ENCODE results near the gene ZNF296. TPM values are rescaled to one million over a fixed set of nuclear protein-coding genes. Genes with fewer than 3 reads are reported as not detected.

Gene ZNF296
- polyA plus RNA-seq, 1 donor: 0.98 TPM

DNA sequence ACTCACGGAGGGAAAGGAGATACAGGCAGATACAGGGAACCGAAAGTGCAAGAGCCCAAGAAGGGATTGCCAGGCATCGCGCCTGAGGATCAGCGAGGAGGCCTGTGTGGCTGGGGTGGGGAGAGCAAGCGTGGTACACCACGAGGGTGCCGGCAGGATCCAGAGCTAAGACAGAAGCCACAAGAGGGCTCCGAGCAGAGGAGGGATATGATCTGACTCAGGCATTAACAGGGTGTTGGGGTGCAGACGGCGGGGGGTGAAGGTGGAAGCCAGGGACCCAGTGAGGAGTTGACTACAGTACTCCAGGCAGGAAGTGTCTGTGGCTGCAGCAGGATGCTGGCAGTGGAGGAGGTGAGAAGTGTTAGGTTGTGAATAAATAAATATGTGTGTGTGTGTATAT lies 11.3 kb upstream of the ZNF296 start:
- no peak for DNase-seq

DNA sequence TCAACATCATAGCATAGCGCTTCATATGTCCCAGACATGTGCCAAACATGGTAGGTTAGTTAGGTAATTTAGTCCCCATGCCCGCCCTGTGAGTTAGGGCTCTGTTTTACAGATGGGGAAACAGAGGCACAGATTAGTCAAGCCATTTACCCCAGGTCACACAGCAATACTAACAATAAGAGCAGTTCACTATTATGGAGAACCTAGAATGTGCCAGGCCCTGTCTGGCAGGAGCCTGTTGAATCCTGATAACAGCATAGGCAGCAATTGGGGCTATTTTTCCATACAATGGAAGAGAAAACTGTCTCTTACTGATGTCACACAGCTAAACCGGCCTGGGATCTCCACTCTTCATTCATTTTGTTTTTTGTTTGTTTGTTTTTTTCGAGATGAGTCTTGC lies 10.2 kb upstream of the ZNF296 start:
- no peak for DNase-seq

DNA sequence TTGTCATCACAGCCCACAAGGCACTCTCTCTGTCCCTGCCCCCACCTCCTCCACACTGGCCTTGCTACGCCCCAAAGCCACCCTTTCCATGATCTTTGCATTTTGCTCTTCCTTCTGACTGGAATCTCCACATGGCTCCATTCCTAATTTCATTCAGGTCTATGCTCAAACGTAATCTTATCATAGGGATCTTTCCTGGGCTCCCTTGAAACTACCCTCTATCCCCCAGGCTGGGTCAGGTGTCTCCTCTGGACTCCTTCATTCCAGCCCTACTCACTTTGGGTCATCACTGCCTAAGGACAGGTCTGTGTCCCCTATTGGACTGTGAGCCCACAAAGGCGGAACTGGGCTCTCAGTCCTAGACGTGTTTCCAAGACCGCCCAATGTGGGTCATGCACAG lies 5.9 kb upstream of the ZNF296 start:
- DNase-seq: no peak

DNA sequence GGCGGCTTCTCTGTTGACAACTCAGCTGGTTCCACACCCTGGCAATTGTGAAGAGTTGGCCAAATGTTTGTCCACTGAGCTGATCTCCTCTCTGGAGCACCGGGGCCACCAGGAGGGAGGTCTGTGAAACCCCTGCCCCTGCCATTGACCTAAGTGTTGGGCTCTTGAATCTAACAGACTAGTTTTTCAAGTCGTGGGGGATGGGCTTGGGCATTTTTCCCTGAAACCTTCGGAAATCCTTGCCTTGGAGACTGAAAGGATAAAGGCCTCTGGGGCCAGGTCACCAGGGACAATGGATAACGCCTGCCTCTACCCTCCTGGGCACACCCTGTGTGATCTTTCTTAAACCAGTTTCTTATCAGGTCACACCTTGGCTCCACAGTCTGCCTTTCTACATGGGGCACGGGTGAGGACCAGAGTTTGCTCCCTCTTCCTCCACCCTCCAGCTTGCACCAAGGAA lies 3.7 kb upstream of the ZNF296 start:
- no peak for DNase-seq

DNA sequence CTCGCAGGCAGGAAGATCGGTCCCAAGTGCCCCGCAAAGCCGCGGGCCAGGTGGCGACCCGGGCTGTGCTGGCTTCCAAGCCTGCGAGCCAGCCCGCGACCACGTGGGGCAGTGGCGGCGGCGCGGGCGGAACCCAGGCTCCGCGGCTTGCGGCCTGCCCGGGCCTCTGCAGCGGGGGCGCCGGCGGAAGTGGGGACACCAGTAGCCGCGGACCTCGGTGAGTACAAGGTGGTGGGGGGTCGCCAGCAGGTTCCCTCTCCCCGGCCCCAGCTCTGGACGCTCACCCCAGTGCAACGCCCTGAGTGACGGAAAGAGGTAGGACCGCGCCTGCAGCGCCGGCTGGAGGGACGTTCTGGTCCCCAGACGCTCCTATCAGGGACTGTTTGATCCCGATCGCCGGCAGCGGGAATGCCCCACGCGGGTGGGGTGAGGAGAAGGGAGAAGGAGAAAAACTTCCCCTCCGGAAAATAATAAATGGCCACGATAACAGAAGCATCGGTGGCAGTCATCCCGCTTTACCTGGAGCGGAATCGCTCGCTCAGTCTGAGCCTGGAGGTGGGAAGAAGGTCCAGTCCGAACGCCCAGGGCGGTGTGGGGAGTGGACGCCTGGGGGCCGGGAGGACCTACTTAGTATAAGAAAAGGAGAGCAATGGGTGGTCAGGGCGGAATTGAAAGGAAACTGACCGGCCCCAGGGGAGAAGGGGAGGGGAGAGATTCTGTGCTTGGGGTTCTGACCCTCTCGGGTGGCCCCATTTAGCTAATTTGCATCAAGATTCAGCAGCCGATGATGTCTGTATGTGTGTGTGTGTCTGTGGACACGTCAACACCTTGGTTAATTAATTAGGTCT lies 3.0 kb upstream of the ZNF296 start, which contains the start of gene GEMIN7:
GEMIN7 (plus strand) TSS at position 198 of the 848 bp plus-strand sequence. CDS start 10,855 bp downstream, outside the sequence.
- DNase-seq: peak; percentile 63

DNA sequence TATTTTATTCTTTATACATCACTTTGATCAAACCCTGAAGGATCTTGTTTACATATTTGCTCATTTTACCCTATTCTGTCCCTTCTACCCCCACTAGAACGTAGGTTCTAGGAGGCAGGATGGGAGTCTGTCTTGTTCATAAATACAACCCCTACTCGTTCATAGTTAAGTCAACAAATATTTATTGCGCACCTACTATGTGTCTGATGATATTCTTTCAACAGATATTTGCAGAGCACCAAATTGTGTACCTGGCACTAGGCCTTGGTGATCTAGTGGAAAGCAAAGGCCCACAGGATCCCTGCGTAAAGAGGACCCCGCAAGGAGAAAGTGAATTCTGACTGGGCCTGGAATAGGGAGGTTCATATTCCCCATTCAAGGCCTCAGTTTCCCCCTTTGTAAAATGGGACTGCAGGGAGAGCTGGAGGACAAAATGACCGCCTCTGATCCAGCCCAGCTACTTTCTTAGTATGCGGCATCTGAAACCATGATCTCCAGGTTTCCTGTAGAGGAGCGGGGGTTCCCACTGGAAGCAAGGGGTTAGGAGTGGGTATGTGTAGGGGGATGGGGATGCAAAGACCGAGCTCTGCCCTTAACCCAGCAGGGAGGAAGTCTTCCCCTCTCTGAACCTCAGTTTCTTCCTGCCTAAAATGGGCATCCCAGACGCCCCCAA lies 2.2 kb upstream of the ZNF296 start:
- DNase-seq: no peak

DNA sequence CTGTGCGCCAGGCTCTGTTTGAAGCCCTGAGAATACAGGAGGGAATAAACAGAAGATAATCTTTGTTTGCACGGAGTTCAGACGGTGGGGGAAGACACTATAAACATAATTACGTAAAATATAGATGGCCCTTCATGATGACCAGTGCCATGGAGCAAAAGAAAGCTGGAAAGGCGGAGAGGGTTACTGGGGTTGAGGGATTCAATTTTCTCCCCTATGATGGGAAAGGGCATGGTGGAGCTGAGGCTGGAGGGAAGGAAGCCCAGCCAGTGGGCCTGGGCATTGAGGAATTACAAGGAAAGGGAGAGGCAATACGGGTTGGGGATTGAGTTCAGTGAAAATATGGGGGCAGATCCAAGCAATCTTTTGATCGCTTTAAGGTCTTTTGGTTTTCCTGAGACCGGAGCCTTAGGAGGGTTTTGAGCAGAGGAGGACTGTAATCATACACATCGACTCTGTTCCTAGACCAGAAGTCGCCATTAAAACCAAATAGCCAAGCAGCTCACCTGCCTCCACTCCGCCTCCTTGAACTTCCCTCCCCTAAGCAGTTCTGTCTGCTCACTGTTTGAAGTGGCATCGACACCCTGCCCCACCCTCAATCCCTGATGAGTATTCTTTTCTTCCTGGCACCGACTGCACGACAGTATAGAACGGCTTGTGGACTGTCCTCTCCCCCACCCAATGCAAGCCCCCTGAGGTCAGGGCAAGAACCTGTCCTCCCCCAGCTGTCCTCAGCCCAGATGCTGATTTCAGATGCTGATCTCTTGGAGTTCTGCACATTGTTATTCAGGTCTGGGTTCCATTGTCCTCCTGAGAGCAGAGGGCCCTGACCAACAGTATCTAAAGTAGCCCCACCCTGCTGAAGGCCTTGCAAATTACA lies 813 bp upstream of the ZNF296 start:
- DNase-seq: no peak

DNA sequence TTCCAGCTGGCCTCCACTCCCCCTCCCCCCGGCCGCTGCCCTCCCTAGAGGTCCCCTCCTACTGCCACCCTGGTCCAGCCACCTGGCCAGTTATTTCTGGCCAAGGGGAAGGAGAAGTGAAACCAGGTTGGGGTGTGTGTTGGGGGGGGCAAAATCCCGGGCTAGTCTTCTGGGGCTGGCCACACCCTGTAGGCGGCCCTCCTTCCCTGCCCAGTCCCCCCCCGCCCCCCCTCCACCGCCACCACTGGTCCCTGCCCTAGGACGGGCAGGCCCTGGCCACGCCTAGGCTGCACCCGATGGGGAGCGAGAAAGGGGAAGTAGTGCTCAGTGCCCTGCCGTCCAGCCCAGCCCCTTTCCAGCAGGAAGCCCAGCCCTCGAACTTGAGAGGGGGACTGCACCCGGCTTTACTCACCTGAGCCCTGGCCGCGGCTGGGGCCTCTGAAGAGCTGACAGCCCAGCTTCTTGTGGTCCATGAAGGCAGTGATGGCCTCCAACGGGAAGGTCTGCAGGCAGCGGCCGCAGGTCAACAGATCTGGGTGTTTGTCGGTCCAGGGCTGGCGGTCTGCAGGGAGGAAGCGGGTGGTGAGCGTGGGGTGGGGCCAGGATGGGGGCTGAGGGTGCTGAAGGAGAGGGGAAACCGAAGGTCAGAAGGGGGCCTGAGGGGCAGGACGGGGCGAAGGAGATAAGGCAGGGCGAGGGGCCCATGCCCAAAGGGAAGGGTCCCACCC lies 813 bp downstream of the ZNF296 start:
- DNase-seq: no peak

DNA sequence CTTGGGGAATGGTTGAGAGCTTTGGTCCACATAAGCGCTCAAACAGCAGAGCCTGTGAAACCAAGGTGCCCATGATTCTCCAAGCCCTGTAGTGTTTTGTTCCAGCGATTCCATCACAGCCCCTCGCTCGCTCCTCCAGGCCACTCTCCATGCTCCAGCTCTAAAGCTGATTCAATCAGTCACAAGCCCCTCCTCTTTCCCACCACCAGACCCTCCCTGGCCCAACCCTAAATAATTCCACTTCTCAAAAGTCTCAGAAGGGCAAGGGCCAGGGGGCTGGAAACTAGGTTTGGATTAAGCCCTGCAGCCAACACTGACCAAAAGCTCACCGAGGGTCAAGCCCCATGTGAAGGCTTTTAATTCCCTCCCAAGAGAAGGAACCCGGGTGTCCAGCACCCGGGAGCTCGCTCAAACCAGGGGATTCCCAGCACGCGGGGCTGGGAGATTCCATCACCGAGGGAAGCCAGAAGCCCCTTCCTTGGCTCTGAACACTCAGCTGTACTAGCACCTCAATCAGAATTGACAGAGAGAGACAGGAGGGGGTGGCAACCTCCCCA lies 1.5 kb downstream of the ZNF296 start:
- DNase-seq: no peak

DNA sequence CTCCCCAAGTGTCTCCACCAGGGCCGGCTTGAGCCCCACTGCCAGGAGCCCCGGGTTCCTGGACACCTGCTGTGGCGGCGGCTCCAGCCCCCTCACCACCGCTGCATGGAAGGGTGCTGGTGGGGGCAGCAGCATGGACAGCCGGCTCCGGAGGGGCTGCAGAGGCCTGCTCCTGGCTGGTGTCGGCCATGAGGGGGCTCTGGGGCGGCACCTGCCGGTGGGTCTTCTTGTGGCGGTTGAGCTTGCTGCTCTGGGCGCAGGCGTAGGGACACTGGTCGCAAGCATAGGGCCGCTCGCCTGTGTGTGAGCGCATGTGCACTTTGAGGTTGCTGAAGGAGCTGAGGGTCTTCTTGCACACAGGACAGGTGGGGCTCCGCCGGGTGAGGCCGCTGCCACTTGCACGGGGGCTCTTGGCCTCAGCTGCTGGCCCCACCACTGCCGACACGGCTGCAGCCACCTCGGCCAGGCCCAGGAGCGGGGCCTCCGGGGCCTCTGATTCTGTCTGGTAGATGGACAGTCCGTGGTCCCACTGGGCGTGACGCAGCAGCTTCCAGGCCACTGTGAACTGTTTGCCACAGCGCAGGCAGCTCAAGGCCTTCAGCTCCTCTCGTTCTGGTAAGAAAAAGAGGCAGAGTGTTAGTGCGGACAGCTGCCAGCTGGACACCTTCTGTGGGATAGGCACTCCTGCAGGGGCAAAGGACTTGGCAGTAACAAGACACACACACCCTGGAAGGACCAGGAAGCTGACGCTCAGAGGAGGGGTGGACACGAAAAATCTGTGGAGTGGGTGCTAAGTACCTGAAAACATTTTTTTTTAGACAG lies 4.1 kb downstream of the ZNF296 start:
- DNase-seq: no peak

DNA sequence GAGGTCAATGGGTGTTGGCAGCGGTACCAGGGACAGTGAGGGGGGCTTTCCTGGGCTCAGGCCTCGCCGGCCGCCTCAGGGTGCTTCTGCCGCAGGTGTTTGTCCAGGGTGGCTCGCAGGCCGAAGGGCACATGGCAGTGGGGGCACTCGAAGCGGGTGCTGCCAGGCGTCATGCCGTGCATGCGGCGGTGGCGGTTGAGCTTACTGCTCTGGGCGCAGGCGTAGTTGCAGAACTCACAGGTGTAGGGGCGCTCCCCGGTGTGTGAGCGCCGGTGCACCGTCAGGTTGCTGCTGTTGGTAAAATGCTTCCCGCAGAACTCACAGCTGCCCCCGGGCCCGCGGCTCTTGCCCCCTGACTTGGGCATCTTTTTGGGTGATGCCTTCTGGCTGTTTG lies 4.7 kb downstream of the ZNF296 start:
- no peak for DNase-seq

DNA sequence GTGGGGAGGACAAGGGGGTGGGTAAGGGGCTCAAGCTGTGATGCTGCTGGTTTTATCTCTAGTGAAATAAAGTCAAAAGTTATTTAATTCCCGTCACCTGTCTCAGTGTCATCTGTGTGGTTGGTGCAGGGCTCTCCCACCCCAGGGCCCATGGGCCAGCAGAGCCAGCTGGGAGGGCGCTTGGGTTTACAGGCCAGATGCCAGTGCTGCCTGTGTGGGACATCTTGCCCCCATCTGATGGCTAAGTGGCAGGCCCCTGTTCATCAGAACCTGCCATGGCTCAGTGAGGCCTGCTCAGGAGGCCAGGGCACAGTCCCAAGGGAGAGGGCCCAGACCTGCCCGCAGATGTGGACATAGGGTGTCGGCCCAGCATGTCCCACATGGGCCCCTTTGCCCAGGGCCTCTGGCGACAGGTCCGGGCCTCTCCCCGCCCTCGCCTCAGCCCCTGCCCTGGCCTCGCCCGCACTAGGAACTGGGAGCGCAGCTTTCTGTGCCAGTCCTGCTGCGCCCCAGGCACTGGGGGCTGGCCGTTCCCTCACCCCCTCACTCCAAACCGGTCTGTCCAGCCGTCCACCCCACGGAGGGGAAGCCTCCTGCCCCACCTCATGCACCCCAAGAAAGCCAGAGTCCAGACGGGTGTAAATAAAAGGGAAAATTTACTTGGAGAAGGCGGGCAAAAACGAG lies 5.3 kb downstream of the ZNF296 start:
- no peak for DNase-seq

DNA sequence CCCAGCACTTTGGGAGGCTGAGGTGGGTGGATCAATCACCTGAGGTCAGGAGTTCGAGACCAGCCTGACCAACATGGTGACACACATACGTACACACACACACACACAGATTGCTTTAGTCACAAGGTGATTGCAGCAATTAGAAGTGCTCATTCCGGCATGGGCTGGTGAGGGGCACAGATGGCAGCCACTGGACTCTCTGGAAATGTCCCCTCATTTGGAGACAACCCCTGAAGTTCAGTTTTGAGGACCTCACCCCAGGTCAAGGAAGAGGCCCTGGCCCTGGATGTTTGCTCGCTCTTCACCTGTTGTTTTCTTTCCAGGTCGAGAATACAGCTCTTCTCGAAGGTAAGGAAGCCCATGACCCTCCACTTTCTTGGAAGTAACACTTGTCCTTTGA lies 6.1 kb downstream of the ZNF296 start:
- no peak for DNase-seq

DNA sequence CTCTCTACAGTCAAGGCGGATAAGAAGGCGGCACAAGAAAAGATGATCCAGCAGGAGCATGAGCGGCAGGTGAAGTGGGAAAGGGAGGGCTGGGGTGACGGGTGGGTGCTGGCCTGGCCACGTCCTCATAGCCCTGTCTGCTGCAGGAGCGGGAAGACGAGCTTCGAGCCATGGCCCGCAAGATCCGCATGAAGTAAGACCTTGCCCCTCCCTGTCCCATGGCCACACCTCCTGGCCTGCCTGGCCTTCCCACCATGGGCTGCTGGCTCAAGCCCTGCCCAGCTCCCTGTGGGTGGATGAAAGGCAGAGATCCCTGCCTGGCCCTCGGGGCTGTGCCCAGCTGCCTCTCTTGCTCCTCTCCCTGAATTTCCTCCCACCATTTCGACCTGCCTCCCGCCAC lies 7.2 kb downstream of the ZNF296 start:
- DNase-seq: no peak

DNA sequence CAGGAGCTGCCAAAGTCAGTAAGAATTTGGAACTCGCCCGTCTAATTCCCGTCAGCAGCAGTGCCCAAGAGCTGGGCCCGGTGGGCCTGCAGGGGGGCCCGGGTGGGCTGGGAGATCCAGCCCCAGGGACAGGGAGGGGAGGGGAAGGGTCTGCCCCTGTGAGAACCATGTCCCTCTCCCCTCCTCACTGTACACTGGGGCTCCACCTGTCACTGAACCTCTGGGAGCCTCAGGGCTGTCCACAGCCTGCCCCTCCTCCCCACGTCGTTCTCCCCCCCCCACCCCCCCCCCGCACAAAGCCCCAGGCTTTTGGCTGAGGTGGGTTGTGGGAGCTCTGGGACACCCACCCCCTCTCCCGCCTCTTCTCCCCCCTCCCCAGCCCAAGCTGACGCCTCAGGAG lies 8.2 kb downstream of the ZNF296 start:
- DNase-seq: no peak

DNA sequence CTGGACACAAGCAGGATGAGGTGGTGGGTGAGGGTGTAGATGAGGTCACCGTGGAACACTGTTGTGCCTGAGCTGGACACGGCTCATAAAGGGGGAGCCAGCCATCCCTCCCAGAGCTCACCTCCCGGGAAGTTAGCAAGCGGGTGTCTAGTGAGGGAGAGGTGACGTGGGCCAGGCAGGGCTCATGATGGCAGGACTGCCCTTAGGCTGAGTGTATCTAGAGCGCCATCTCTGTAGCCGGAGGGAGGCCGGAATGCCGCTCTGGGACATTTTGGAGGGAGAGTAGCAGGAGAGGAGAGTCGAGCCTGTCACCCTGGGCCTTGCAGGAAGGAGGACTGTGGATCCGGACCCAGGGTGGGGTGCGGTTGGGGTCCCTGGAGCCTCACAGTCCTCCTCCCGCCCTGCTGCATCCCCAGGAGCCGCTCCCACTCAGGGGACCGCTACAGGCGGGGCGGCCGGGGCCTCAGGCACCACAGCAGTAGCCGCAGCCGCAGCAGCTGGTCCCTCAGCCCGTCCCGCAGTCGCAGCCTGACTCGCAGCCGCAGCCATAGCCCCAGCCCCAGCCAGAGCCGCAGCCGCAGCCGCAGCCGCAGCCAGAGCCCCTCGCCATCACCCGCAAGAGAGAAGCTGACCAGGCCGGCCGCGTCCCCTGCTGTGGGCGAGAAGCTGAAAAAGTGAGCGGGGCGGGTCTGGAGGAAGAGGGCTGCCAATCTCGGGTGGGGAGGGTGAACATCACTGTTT lies 9.2 kb downstream of the ZNF296 start:
- DNase-seq: no peak

DNA sequence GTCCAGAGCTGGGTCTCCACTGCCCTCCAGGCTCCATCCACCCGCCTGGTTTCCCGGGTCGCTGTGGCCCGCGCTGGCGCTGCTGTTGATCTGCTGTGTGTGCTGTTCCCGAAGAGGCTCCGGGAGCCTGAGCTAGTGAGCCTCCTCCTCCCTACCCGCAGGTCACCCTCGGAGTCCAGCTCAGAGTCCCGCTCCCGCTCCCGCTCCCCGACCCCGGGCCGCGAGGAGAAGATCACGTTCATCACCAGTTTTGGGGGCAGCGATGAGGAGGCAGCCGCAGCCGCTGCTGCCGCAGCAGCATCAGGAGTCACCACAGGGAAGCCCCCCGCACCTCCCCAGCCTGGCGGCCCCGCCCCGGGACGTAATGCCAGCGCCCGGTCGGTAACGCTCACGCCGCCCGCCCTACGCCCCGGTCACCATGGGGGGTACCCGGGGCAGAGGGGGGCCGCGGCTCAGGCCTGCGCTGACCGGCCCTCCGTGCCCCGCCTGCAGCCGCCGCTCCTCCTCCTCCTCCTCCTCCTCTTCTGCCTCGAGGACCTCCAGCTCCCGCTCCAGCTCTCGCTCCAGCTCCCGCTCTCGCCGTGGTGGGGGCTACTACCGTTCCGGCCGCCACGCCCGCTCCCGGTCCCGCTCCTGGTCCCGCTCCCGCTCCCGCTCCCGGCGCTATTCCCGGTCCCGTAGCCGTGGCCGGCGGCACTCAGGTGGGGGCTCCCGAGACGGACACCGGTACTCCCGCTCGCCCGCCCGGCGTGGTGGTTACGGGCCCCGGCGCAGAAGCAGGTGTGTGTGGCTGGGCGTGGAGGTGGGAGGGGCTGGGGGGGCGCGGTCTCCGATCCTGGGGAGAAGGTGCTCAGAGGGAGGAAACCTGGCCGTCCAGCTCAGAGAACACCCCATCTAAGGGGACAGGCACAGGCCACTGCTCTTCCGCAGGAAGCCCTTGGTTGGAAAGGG lies 12.2 kb downstream of the ZNF296 start:
- DNase-seq: no peak

DNA sequence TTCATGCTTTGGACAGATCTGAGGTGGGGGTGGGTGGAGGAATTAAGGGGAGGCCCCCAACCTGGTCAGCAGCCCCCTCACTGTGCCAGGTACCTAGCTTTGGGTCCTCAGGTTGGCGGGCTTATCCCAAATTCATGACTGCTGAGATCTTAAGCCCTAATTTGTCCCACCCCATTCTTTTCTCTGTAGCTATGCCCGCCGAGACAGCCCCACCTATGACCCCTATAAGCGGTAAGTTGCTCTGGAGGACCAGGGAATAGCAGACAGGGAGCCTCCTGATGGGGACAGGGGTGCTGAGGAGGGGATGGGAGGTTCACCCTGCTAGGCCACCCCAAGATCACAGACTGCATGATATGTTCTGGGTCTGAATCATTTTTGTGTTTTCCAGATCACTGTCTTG lies 14.3 kb downstream of the ZNF296 start:
- no peak for DNase-seq

All from left kidney (tissue), 2 donors.